ENCODE results near the gene SHANK1.

Gene SHANK1

GRCh38 chr19:50652722-50653121 lies 66.9 kb downstream of the SHANK1 start:
- no peak for DNase-seq (ENCODE audit: extremely low read depth, low read depth)
- no peak for TF ChIP-seq CTCF (IDR thresholded peaks at IDR 0.05; ENCODE audit: low read depth, low read length)

- no peak for DNase-seq (ENCODE audit: extremely low read depth, low read depth)
- no peak for TF ChIP-seq CTCF (IDR thresholded peaks at IDR 0.05; ENCODE audit: low read depth, low read length)
These were observed 68.4 kb downstream of the SHANK1 start for GRCh38 chr19:50651174-50651573.

GRCh38 chr19:50649433-50650391 lies 69.9 kb downstream of the SHANK1 start, which contains the start of gene C19orf81:
TSS of gene C19orf81 (plus strand) at chr19:50649445. CDS start at chr19:50649445, 0 bp downstream.
- no peak for TF ChIP-seq CTCF (IDR thresholded peaks at IDR 0.05; ENCODE audit: low read depth, low read length)
- no peak for DNase-seq (ENCODE audit: extremely low read depth, low read depth)

- TF ChIP-seq CTCF (IDR thresholded peaks at IDR 0.05; ENCODE audit: low read depth, low read length): no peak
- DNase-seq (ENCODE audit: extremely low read depth, low read depth): no peak
These were observed 70.9 kb downstream of the SHANK1 start for GRCh38 chr19:50648659-50649058.

- no peak for DNase-seq (ENCODE audit: extremely low read depth, low read depth)
- no peak for TF ChIP-seq CTCF (IDR thresholded peaks at IDR 0.05; ENCODE audit: low read depth, low read length)
These were observed 71.6 kb downstream of the SHANK1 start for GRCh38 chr19:50647879-50648615.

GRCh38 chr19:50646074-50646807 lies 73.4 kb downstream of the SHANK1 start:
- DNase-seq (ENCODE audit: extremely low read depth, low read depth): no peak
- TF ChIP-seq CTCF (IDR thresholded peaks at IDR 0.05; ENCODE audit: low read depth, low read length): no peak

Measured in AG09319 (cell line).